ENCODE measurements around the gene SLC38A11.

GRCh38 chr2:164967361-164967760, 12.0 kb upstream of the SLC38A11 start:
- TF ChIP-seq CTCF (conservative IDR thresholded peaks at IDR 0.05; ENCODE audit: low read length) (no peak), EZH2phosphoT487 (IDR thresholded peaks at IDR 0.05; ENCODE audit: borderline replicate concordance) (no peak)

All from Loucy (cell line).